ENCODE measurements around the gene IL1B. TPM values are rescaled to one million over a fixed set of nuclear protein-coding genes. Genes with fewer than 3 reads are reported as not detected.

IL1B gene
- polyA plus RNA-seq, 4 donors = 2.7 to 5.3 (median 3.1) TPM

DNA sequence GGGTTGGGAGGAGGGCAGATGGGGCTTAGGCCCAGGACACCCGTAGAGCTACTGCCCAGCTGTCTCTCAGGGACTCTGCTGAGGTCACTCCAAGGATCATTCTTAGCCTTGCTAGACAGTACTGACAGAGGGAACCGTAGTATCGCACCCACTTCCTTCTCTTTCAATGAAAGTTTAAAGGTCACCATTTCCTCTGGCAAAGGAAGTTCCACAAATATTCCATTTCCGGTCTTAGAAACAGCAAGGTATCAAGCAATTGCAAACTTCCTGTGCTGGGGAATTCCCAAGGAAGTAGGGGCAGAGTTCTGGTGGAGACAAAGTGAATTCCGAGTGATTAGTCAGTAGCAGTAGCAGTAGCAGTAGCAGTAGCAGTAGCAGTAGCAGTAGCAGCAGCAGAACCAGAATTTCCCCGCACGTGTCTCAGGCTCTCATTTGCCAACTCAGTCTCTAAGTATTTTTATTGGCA, 24.7 kb downstream of the IL1B start:
- Histone ChIP-seq H3K9me3 (ENCODE audit: control insufficient read depth in 2 of 2, insufficient read depth in 1 of 2, low read depth in 1 of 2, low read length in 1 of 2) (peaks cover 0 to 5% of the 10 kb centered on the region in 2 donors), H3K27ac (ENCODE audit: low read depth in 1 of 3, low read length in 2 of 3) (peak overlapping the region in 2 of 3 donors; percentile 16 to 58), H3K4me3 (ENCODE audit: low read depth in 1 of 3, low read length in 3 of 3) (no peak overlapping the region), H3K4me1 (ENCODE audit: control insufficient read depth in 3 of 3, insufficient read depth in 2 of 3, low read depth in 1 of 3, low read length in 2 of 3) (peaks cover 0 to 8% (median 5%) of the 10 kb centered on the region in 3 donors), H3K27me3 (ENCODE audit: control insufficient read depth in 3 of 3, insufficient read depth in 3 of 3, low read length in 3 of 3) (no peaks in the 10 kb centered on the region), H3K36me3 (ENCODE audit: control insufficient read depth in 3 of 3, insufficient read depth in 2 of 3, low read depth in 1 of 3, low read length in 3 of 3) (no peaks in the 10 kb centered on the region)
- 36 to 44% (median 36%) methylated on average over 7 of the region's 7 CpGs for WGBS, 3 donors
- FAIRE-seq = no peak
- peak; percentile 37 to 70 for DNase-seq

DNA sequence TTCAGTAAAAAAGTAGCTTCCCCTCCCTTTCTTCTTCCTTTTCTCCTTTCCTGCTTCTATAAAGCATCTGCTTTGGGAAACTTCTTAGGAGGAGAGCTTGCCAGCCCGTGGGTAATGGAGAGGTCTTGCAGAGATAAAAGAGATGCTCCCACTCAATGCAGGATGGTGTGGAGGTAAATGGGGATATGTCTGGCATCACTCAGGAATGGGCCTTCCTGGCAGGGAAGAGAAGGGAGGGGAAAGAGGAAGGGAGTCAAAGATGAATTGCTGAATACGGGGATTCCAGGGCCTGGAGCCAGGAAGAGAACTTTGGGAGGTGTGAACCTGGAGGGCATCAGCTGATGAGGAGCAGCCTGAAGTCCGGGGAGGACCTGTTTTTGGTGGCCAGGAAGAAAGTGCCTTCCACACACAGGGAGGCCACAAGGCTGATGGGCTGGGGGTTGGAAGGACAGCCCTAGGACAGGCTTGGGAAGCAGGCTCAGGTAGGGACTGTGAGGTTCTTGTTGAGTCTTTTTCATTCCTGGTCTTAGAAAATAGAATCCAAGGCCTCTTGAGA, 25.2 kb downstream of the IL1B start:
- Histone ChIP-seq H3K4me3 (ENCODE audit: low read depth in 1 of 3, low read length in 3 of 3) (no peak overlapping the region), H3K4me1 (ENCODE audit: control insufficient read depth in 3 of 3, insufficient read depth in 2 of 3, low read depth in 1 of 3, low read length in 2 of 3) (peaks cover 0 to 8% (median 5%) of the 10 kb centered on the region in 3 donors), H3K9me3 (ENCODE audit: control insufficient read depth in 2 of 2, insufficient read depth in 1 of 2, low read depth in 1 of 2, low read length in 1 of 2) (peaks cover 0 to 5% of the 10 kb centered on the region in 2 donors), H3K36me3 (ENCODE audit: control insufficient read depth in 3 of 3, insufficient read depth in 2 of 3, low read depth in 1 of 3, low read length in 3 of 3) (no peaks in the 10 kb centered on the region), H3K27me3 (ENCODE audit: control insufficient read depth in 3 of 3, insufficient read depth in 3 of 3, low read length in 3 of 3) (no peaks in the 10 kb centered on the region), H3K27ac (ENCODE audit: low read depth in 1 of 3, low read length in 2 of 3) (peak overlapping the region in 1 of 3 donors; percentile 58)
- 85 to 93% (median 92%) methylated on average over 3 of the region's 3 CpGs for WGBS, 3 donors
- FAIRE-seq (no peak), DNase-seq (no peak)

GRCh38 chr2:112809112-112809511, 27.5 kb downstream of the IL1B start:
- no peak for FAIRE-seq
- no peak for DNase-seq
- Histone ChIP-seq H3K4me1 (ENCODE audit: control insufficient read depth in 3 of 3, insufficient read depth in 2 of 3, low read depth in 1 of 3, low read length in 2 of 3) (peaks cover 0 to 8% (median 5%) of the 10 kb centered on the region in 3 donors), H3K9me3 (ENCODE audit: control insufficient read depth in 2 of 2, insufficient read depth in 1 of 2, low read depth in 1 of 2, low read length in 1 of 2) (peaks cover 0 to 5% of the 10 kb centered on the region in 2 donors), H3K27me3 (ENCODE audit: control insufficient read depth in 3 of 3, insufficient read depth in 3 of 3, low read length in 3 of 3) (no peaks in the 10 kb centered on the region), H3K27ac (ENCODE audit: low read depth in 1 of 3, low read length in 2 of 3) (no peak overlapping the region), H3K4me3 (ENCODE audit: low read depth in 1 of 3, low read length in 3 of 3) (no peak overlapping the region), H3K36me3 (ENCODE audit: control insufficient read depth in 3 of 3, insufficient read depth in 2 of 3, low read depth in 1 of 3, low read length in 3 of 3) (no peaks in the 10 kb centered on the region)

DNA sequence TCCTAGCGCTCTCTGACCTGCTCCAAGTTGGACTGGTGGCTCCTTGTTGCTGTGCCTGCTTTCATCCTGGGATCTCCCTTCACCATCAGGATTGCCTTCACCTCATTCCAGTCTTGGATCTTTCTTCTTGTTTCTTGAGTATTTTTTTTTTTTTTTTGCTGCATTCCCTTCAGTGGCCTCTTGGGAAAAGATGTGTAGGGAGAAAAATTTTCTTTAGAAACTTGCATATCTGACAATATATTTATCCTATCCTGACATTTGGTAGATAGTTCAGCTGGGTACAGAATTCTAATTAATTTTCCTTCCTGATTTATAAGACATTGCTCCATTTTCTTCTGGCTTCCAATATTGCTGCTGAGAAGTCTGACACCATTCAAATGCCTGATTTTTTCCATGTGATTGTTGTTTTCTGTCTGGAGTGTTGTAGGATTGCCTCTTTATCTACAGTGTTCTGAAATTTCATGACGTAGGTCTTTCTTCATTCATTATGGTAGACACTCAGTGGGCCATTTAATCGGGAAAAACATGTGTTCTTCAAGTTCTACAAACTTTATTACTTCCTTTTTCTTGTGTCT, 29.3 kb downstream of the IL1B start:
- no peaks in the 10 kb centered on the region for H3K36me3 ChIP-seq (ENCODE audit: control insufficient read depth in 3 of 3, insufficient read depth in 2 of 3, low read depth in 1 of 3, low read length in 3 of 3)
- H3K4me3 ChIP-seq (ENCODE audit: low read depth in 1 of 3, low read length in 3 of 3) = no peak overlapping the region
- peaks cover 0 to 5% (median 4%) of the 10 kb centered on the region in 3 donors for H3K4me1 ChIP-seq (ENCODE audit: control insufficient read depth in 3 of 3, insufficient read depth in 2 of 3, low read depth in 1 of 3, low read length in 2 of 3)
- no peaks in the 10 kb centered on the region for H3K27me3 ChIP-seq (ENCODE audit: control insufficient read depth in 3 of 3, insufficient read depth in 3 of 3, low read length in 3 of 3)
- DNase-seq (no peak), FAIRE-seq (no peak)
- 90 to 97% (median 93%) methylated on average over 3 of the region's 3 CpGs for WGBS, 3 donors
- H3K27ac ChIP-seq (ENCODE audit: low read depth in 1 of 3, low read length in 2 of 3) = no peak overlapping the region
- H3K9me3 ChIP-seq (ENCODE audit: control insufficient read depth in 2 of 2, insufficient read depth in 1 of 2, low read depth in 1 of 2, low read length in 1 of 2) = peaks cover 0 to 5% of the 10 kb centered on the region in 2 donors

GRCh38 chr2:112805542-112805941, 31.0 kb downstream of the IL1B start:
- Histone ChIP-seq H3K27me3 (ENCODE audit: control insufficient read depth in 3 of 3, insufficient read depth in 3 of 3, low read length in 3 of 3) (no peaks in the 10 kb centered on the region), H3K4me1 (ENCODE audit: control insufficient read depth in 3 of 3, insufficient read depth in 2 of 3, low read depth in 1 of 3, low read length in 2 of 3) (peaks cover 0 to 2% (median 0%) of the 10 kb centered on the region in 3 donors), H3K27ac (ENCODE audit: low read depth in 1 of 3, low read length in 2 of 3) (no peak overlapping the region), H3K9me3 (ENCODE audit: control insufficient read depth in 2 of 2, insufficient read depth in 1 of 2, low read depth in 1 of 2, low read length in 1 of 2) (no peaks in the 10 kb centered on the region), H3K4me3 (ENCODE audit: low read depth in 1 of 3, low read length in 3 of 3) (no peak overlapping the region), H3K36me3 (ENCODE audit: control insufficient read depth in 3 of 3, insufficient read depth in 2 of 3, low read depth in 1 of 3, low read length in 3 of 3) (no peaks in the 10 kb centered on the region)
- 83 to 93% (median 87%) methylated on average over 11 of the region's 11 CpGs for WGBS, 3 donors
- DNase-seq (no peak), FAIRE-seq (no peak)

- no peaks in the 10 kb centered on the region for H3K27me3 ChIP-seq (ENCODE audit: control insufficient read depth in 3 of 3, insufficient read depth in 3 of 3, low read length in 3 of 3)
- no peak overlapping the region for H3K4me3 ChIP-seq (ENCODE audit: low read depth in 1 of 3, low read length in 3 of 3)
- H3K36me3 ChIP-seq (ENCODE audit: control insufficient read depth in 3 of 3, insufficient read depth in 2 of 3, low read depth in 1 of 3, low read length in 3 of 3) = no peaks in the 10 kb centered on the region
- FAIRE-seq = no peak
- peaks cover 0 to 2% (median 0%) of the 10 kb centered on the region in 3 donors for H3K4me1 ChIP-seq (ENCODE audit: control insufficient read depth in 3 of 3, insufficient read depth in 2 of 3, low read depth in 1 of 3, low read length in 2 of 3)
- WGBS, 3 donors = 61 to 73% (median 70%) methylated on average over 5 of the region's 5 CpGs
- H3K9me3 ChIP-seq (ENCODE audit: control insufficient read depth in 2 of 2, insufficient read depth in 1 of 2, low read depth in 1 of 2, low read length in 1 of 2) = peaks cover 0 to 3% of the 10 kb centered on the region in 2 donors
- no peak overlapping the region for H3K27ac ChIP-seq (ENCODE audit: low read depth in 1 of 3, low read length in 2 of 3)
- DNase-seq = peak in 1 of 2 donors; percentile 9
These were observed 32.7 kb downstream of the IL1B start for GRCh38 chr2:112803691-112804521.

DNA sequence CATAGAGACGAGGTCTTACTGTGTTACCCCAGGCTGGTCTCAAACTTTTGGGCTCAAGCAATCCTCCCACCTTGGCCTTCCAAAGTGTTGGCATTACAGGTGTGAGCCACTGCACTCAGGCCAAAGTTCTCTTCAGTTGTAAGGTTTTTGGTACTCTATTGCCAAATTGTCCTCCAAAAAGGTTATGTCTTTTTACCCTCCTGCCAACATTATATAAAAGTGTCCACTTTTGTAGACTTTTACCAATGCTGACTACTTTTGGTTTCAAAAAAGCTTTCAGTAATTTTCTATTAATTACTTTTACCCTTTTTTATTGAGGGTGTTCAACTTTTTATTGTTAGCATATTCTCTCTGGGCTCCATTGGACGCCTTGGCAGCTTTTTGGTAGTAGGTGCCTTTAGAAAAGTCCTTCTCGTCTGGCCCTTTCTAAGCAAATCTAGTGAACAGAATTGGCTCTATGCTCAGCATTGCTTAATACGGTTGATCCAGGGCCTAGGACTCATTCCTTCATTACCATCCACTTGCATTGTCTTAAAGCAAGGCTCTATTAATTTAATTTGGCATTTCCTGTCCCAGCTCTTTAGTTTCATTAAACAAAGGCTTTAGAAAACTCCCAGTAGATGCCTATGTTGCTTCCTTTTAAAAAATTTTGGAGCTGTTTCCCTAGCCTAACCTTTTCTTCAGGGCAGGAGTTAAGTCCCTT, 35.5 kb downstream of the IL1B start:
- WGBS, 3 donors = 80 to 89% (median 87%) methylated on average over 4 of the region's 4 CpGs
- Histone ChIP-seq H3K4me1 (ENCODE audit: control insufficient read depth in 3 of 3, insufficient read depth in 2 of 3, low read depth in 1 of 3, low read length in 2 of 3) (peaks cover 0 to 2% (median 0%) of the 10 kb centered on the region in 3 donors), H3K9me3 (ENCODE audit: control insufficient read depth in 2 of 2, insufficient read depth in 1 of 2, low read depth in 1 of 2, low read length in 1 of 2) (peaks cover 0 to 6% of the 10 kb centered on the region in 2 donors), H3K4me3 (ENCODE audit: low read depth in 1 of 3, low read length in 3 of 3) (no peak overlapping the region), H3K27ac (ENCODE audit: low read depth in 1 of 3, low read length in 2 of 3) (no peak overlapping the region), H3K36me3 (ENCODE audit: control insufficient read depth in 3 of 3, insufficient read depth in 2 of 3, low read depth in 1 of 3, low read length in 3 of 3) (no peaks in the 10 kb centered on the region), H3K27me3 (ENCODE audit: control insufficient read depth in 3 of 3, insufficient read depth in 3 of 3, low read length in 3 of 3) (no peaks in the 10 kb centered on the region)
- no peak for DNase-seq
- FAIRE-seq = no peak
